WI38 (cell line): ENCODE measurements around the gene PBX1.

ENCODE experiments used
- H3K4me3 ChIP-seq: 2 replicates; pipeline ENCODE4 v1.5.1; 2011; ENCODE audit warnings: low read depth, mild to moderate bottlenecking, control low read depth, low read length
- TF ChIP-seq, protein P1 (sequence below): IDR thresholded peaks from 2 replicates; pipeline ENCODE4 v1.5.1; 2012; ENCODE audit warnings: low read depth, mild to moderate bottlenecking, control low read depth, low read length

PBX1 gene

GRCh38 chr1:164643018-164643417, 84.0 kb downstream of the PBX1 start:
- TF ChIP-seq, protein P1, sequence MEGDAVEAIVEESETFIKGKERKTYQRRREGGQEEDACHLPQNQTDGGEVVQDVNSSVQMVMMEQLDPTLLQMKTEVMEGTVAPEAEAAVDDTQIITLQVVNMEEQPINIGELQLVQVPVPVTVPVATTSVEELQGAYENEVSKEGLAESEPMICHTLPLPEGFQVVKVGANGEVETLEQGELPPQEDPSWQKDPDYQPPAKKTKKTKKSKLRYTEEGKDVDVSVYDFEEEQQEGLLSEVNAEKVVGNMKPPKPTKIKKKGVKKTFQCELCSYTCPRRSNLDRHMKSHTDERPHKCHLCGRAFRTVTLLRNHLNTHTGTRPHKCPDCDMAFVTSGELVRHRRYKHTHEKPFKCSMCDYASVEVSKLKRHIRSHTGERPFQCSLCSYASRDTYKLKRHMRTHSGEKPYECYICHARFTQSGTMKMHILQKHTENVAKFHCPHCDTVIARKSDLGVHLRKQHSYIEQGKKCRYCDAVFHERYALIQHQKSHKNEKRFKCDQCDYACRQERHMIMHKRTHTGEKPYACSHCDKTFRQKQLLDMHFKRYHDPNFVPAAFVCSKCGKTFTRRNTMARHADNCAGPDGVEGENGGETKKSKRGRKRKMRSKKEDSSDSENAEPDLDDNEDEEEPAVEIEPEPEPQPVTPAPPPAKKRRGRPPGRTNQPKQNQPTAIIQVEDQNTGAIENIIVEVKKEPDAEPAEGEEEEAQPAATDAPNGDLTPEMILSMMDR = no peak
- no peak overlapping the region for H3K4me3 ChIP-seq

- TF ChIP-seq, protein P1 = no peak
- H3K4me3 ChIP-seq = no peak overlapping the region
Observed at GRCh38 chr1:164644268-164644667, 85.3 kb downstream of the PBX1 start.

DNA sequence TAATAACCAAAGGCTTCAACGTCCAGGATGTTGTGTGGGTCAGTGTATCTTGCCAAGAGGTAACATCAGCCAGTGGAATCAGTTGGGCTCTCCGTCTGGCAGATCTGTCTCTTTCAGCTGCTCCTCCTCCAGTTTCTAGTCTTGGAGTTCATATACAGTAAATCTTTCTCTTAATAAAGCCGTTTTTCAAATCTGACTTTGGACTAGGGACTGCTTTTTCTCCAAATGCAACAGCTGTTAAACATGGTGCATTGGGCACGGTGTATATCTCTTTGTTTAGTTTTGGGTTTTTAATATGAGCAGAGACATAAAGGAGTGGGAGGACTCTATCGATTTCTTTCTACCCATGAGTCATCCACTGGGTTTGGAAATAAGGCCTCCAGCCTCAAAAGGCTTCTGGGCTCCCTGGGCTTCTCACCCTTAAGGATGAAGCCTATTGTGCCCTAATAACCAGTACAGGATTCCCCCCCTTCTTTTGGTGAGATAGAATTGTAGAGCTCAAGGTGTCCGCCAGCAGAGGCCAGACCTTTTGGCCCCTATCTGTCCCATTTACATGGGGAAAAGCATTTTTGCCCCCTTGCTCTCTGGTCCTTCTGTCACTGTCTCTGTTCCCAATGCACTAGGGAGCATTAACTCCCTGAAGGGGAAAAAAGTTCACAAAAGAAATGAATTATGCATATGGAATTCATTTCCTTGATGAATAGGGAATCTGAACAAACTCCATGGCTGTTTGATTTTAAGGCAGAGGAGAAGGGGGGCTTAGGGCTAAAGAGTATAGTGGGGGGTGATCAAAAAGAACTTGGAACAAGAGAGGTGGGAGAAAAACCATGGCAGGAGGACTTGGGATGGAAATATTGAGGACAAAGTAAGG, 86.0 kb downstream of the PBX1 start:
- TF ChIP-seq, protein P1 = no peak
- no peak overlapping the region for H3K4me3 ChIP-seq

GRCh38 chr1:164645921-164646320, 86.9 kb downstream of the PBX1 start:
- TF ChIP-seq, protein P1 = no peak
- no peak overlapping the region for H3K4me3 ChIP-seq

DNA sequence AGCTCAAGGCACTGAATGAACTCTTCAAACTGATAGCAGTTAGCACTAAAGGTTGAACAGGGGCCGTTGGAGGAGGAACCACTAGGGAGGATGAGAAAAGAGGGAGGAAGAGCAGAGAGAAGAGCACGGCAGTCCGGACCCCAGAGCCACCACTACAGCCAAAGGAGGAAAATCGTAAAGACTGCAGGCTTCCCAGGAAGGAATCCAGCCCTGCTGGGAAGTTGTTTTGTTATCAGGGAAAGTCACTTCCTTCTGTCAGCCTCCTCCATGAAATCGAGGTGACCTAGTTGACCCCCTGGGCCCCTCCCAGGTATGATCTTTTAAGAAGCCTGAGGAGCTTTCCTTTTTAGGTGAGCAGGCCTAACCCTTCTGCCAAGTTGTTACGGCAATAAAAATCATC, 88.2 kb downstream of the PBX1 start:
- TF ChIP-seq, protein P1 = no peak
- no peak overlapping the region for H3K4me3 ChIP-seq

- H3K4me3 ChIP-seq = no peak overlapping the region
- TF ChIP-seq, protein P1 = no peak
Observed at GRCh38 chr1:164648636-164649035, 89.7 kb downstream of the PBX1 start.

DNA sequence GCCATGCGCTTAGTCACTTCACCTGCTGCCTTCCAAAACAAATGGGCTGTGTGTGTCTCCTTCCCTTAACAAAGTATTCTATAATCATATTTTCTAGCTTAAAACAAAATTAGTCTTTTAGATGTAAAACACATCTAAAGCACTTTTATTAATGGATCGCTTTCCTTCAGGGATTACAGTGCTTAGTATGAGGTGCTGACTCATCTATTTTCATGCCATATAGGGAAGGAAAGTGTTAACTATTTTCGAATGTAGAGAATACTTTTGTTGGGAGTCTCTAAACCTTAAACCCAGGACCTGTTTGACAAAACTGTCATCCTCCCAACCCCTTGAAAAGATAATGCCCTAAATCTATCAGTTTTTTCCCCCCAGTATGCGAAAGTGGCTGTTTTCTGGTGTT, 90.2 kb downstream of the PBX1 start:
- TF ChIP-seq, protein P1 = no peak
- no peak overlapping the region for H3K4me3 ChIP-seq
